ENCODE results near the gene RAB8A.

GRCh38 chr19:16068696-16069259 lies 42.9 kb upstream of the RAB8A start:
- TF ChIP-seq EP300 (IDR thresholded peaks at IDR 0.05) (no peak), CTCF (IDR thresholded peaks at IDR 0.05) (no peak), POLR2A (IDR thresholded peaks at IDR 0.05) (no peak)

Measured in upper lobe of left lung (tissue), 4 donors.